Measurements from ENCODE around the gene CERS3. TPM values are rescaled to one million over a fixed set of nuclear protein-coding genes. Genes with fewer than 3 reads are reported as not detected.
A peak's percentile ranks its signal among the peaks of the same experiment; 100 is the strongest.

The CERS3 gene
- total and polyA plus RNA-seq, 7 experiments from 2014 or later = 0.27 to 5.5 (median 3.2) TPM

DNA sequence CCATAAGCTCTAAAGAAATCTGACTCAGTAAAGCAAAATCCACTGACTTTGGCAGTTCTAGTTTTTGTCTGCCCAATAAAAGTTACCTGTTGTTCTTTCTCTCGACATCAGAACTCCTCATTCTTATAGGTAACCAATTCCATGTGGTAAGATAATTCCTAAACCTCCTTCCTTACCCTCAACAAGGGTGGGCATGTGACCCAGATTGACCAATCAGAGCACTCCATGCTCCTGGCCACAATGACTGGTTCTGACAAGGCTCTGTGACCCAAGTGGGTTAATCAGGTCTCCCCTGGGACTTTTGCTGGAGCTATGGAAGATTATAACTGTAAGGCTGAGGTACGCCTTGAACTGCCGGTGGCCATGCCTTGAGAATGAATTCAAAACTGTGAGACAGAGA, 41.5 kb upstream of the CERS3 start:
- no peak for ATAC-seq
- peaks cover 0 to 26% (median 18%) of the 10 kb centered on the region in 3 experiments for H3K36me3 ChIP-seq (ENCODE audit: control insufficient read depth in 2 of 3, insufficient read depth in 3 of 3, low read length in 3 of 3)
- Mint-ChIP-seq H3K9me3 (no peaks in the 10 kb centered on the region), H3K4me1 (peaks cover 24 to 71% (median 60%) of the 10 kb centered on the region in 7 donors), H3K4me3 (peak overlapping the region in 8 of 10 donors; percentile 2 to 86 (median 80)), H3K36me3 (peaks cover 5 to 54% (median 26%) of the 10 kb centered on the region in 5 donors), H3K27me3 (no peaks in the 10 kb centered on the region), H3K27ac (peak overlapping the region; percentile 84 to 99 (median 94))
- H3K4me1 ChIP-seq (ENCODE audit: control insufficient read depth in 2 of 2, insufficient read depth in 2 of 2, low read length in 2 of 2) = peaks cover 0 to 36% of the 10 kb centered on the region in 2 donors
- no peak overlapping the region for H3K4me3 ChIP-seq (ENCODE audit: low read length)
- intact Hi-C loops (cut with micrococcal nuclease) = loop anchor here in 1 of 2 donors (2.0 kb wide), 1 partner anchor 641 kb away; no protein-coding TSS in a partner anchor
- ChIA-PET POLR2A (interaction anchor here (1.0 to 3.5 kb wide), 5 partner anchors 9 to 647 kb away, joined by 3 to 35 read pairs (median 6); partner anchors contain the start of genes ASB7 and LINS1), CTCF (interaction anchor here (0.7 to 6.2 kb wide), 5 partner anchors 28 to 642 kb away, joined by 3 to 135 read pairs (median 6); partner anchors contain the start of gene ADAMTS17)
- no peak for DNase-seq
- no peaks in the 10 kb centered on the region for H3K9me3 ChIP-seq (ENCODE audit: control insufficient read depth in 2 of 3, low read length in 3 of 3)
- peak overlapping the region; percentile 65 for H3K27ac ChIP-seq (ENCODE audit: low read depth, low read length)
- H3K27me3 ChIP-seq (ENCODE audit: control insufficient read depth in 2 of 2, insufficient read depth in 2 of 2, low read length in 2 of 2) = no peaks in the 10 kb centered on the region

DNA sequence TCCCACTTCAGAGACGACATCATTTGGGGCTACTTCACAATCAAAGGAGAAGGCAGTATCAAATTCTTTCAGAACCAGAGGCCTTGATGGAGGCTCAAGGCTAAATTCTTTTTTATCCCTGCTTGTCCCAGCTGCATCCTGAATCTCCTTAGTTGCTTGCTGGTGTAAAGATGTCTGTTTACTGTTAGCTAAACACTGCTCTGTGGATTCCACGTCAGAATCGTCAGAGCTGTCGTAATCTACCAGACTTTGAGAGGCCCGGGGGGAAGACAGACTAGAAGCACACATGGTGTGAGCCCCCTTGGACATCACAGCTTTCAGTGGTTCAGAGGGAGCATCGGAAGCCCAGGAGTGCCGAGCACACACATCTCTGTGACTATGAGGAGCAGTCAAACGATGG, 40.6 kb upstream of the CERS3 start:
- H3K27me3 ChIP-seq (ENCODE audit: control insufficient read depth in 2 of 2, insufficient read depth in 2 of 2, low read length in 2 of 2) = no peaks in the 10 kb centered on the region
- ATAC-seq (no peak), DNase-seq (no peak)
- intact Hi-C loops (cut with micrococcal nuclease) = no loop called here
- Mint-ChIP-seq H3K4me3 (peak overlapping the region in 3 of 10 donors; percentile 3 to 33 (median 21)), H3K27me3 (no peaks in the 10 kb centered on the region), H3K27ac (peak overlapping the region; percentile 68 to 99 (median 90)), H3K9me3 (no peaks in the 10 kb centered on the region), H3K4me1 (peaks cover 28 to 68% (median 60%) of the 10 kb centered on the region in 7 donors), H3K36me3 (peaks cover 8 to 56% (median 31%) of the 10 kb centered on the region in 5 donors)
- no peaks in the 10 kb centered on the region for H3K9me3 ChIP-seq (ENCODE audit: control insufficient read depth in 2 of 3, low read length in 3 of 3)
- peaks cover 0 to 22% (median 11%) of the 10 kb centered on the region in 3 experiments for H3K36me3 ChIP-seq (ENCODE audit: control insufficient read depth in 2 of 3, insufficient read depth in 3 of 3, low read length in 3 of 3)
- H3K4me3 ChIP-seq (ENCODE audit: low read length) = no peak overlapping the region
- H3K4me1 ChIP-seq (ENCODE audit: control insufficient read depth in 2 of 2, insufficient read depth in 2 of 2, low read length in 2 of 2) = peaks cover 0 to 36% of the 10 kb centered on the region in 2 donors
- H3K27ac ChIP-seq (ENCODE audit: low read depth, low read length) = no peak overlapping the region
- POLR2A ChIA-PET = interaction anchor here (2.5 kb wide), 1 partner anchor 8 kb away, joined by 6 read pairs; no protein-coding TSS in a partner anchor
- CTCF ChIA-PET = interaction anchor here (1.0 to 6.2 kb wide), 2 partner anchors 221 to 641 kb away, joined by 3 to 135 read pairs; no protein-coding TSS in a partner anchor

DNA sequence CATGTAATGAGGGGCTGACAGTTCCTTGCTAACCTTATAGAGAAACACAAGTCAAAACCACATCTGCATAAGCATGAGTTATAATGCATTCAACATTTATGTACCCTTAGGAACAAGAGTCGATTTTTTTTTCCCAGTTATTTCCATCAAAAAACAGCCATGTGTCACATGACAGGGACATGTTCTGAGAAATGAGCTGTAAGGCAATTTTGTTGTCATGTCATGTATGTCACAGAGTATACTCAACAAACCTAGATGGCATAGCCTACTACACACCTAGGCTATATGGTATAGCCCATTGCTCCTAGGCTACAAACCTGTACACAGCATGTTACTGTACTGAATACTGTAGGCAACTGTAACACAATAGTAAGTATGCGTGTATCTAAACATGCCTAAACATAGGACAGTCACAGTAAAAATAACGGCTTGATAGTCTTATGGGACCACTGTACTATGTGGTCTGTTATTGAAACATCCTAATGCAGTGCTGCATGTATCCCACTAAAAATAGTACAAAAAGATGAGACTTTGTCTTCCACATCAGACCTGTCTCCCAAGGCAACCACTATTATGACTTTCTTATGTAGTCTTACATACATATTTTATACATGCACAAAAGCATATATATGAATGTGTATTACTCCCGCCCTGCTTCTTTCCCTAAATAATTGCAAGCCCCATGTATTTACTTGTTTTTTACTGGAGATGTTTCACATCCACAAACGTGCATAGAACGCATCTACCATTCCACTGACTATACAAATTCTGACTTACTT, 38.3 kb upstream of the CERS3 start:
- no peak overlapping the region for H3K4me3 ChIP-seq (ENCODE audit: low read length)
- no peak overlapping the region for H3K4me3 Mint-ChIP-seq
- peak overlapping the region in 6 of 9 donors; percentile 0 to 81 (median 58) for H3K27ac Mint-ChIP-seq
- H3K27me3 ChIP-seq (ENCODE audit: control insufficient read depth in 2 of 2, insufficient read depth in 2 of 2, low read length in 2 of 2) = no peaks in the 10 kb centered on the region
- no peaks in the 10 kb centered on the region for H3K9me3 Mint-ChIP-seq
- ChIA-PET POLR2A (no interaction called here), CTCF (interaction anchor here (1.1 to 1.3 kb wide), 2 partner anchors 58 to 217 kb away, joined by 4 read pairs; no protein-coding TSS in a partner anchor)
- peaks cover 0 to 18% (median 0%) of the 10 kb centered on the region in 3 experiments for H3K36me3 ChIP-seq (ENCODE audit: control insufficient read depth in 2 of 3, insufficient read depth in 3 of 3, low read length in 3 of 3)
- intact Hi-C loops (cut with micrococcal nuclease) = no loop called here
- peaks cover 0 to 21% of the 10 kb centered on the region in 2 donors for H3K4me1 ChIP-seq (ENCODE audit: control insufficient read depth in 2 of 2, insufficient read depth in 2 of 2, low read length in 2 of 2)
- no peaks in the 10 kb centered on the region for H3K27me3 Mint-ChIP-seq
- DNase-seq = no peak
- peaks cover 11 to 58% (median 44%) of the 10 kb centered on the region in 5 donors for H3K36me3 Mint-ChIP-seq
- no peak for ATAC-seq
- no peaks in the 10 kb centered on the region for H3K9me3 ChIP-seq (ENCODE audit: control insufficient read depth in 2 of 3, low read length in 3 of 3)
- no peak overlapping the region for H3K27ac ChIP-seq (ENCODE audit: low read depth, low read length)
- peaks cover 29 to 62% (median 52%) of the 10 kb centered on the region in 7 donors for H3K4me1 Mint-ChIP-seq

DNA sequence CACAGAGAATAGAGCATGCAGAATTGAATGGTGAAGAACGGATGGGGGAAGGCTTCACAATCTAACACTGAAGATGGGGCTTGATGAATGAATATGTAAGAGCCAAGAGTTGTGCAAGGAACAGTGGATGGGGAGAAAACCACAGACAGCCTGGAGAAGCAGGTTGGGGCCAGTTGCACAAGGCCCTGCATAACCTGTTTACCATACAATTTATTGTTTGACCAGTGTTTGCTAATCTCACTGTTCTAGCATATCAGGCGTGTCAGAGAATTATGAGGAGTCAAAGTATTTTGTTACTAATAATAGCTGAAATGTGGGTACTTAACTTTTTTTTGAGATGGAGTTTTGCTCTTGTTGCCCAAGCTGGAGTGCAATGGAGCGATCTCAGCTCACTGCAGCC, 36.8 kb upstream of the CERS3 start:
- no peak overlapping the region for H3K27ac ChIP-seq (ENCODE audit: low read depth, low read length)
- H3K27ac Mint-ChIP-seq = peak overlapping the region in 8 of 9 donors; percentile 14 to 84 (median 54)
- CTCF ChIA-PET = no interaction called here

DNA sequence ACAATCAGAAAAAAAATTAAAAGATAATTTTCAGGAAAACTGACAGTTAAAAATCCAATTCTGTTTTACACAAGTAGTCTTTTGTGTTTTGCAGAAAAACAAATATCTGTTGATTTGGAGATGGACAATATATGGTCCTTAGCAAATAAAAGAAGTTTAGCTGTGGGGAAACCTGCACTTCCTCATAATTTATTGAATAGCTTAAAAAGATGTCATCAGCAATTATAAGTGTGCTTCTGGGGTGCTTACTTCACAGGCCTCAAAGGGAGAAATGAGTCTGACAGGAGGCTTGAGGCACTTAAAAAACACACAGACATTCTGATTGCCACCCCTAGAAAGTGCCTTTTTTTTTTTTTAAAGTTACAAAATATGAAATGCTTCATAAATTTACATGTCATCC, 31.6 kb upstream of the CERS3 start:
- peaks cover 7 to 51% (median 36%) of the 10 kb centered on the region in 5 donors for H3K36me3 Mint-ChIP-seq
- H3K4me3 Mint-ChIP-seq = no peak overlapping the region
- ChIA-PET CTCF (no interaction called here), POLR2A (interaction anchor here (0.5 to 1.2 kb wide), 2 partner anchors 12 to 176 kb away, joined by 4 to 5 read pairs; no protein-coding TSS in a partner anchor)
- intact Hi-C loops (cut with micrococcal nuclease) = no loop called here
- no peak overlapping the region for H3K27ac ChIP-seq (ENCODE audit: low read depth, low read length)
- H3K27me3 ChIP-seq (ENCODE audit: control insufficient read depth in 2 of 2, insufficient read depth in 2 of 2, low read length in 2 of 2) = no peaks in the 10 kb centered on the region
- DNase-seq (no peak), ATAC-seq (no peak)
- no peak overlapping the region for H3K4me3 ChIP-seq (ENCODE audit: low read length)
- peaks cover 0 to 9% (median 0%) of the 10 kb centered on the region in 11 donors for H3K9me3 Mint-ChIP-seq
- H3K4me1 Mint-ChIP-seq = peaks cover 8 to 41% (median 18%) of the 10 kb centered on the region in 7 donors
- peak overlapping the region in 7 of 9 donors; percentile 25 to 90 (median 78) for H3K27ac Mint-ChIP-seq
- no peaks in the 10 kb centered on the region for H3K4me1 ChIP-seq (ENCODE audit: control insufficient read depth in 2 of 2, insufficient read depth in 2 of 2, low read length in 2 of 2)
- H3K36me3 ChIP-seq (ENCODE audit: control insufficient read depth in 2 of 3, insufficient read depth in 3 of 3, low read length in 3 of 3) = peaks cover 0 to 5% (median 0%) of the 10 kb centered on the region in 3 experiments
- H3K9me3 ChIP-seq (ENCODE audit: control insufficient read depth in 2 of 3, low read length in 3 of 3) = no peaks in the 10 kb centered on the region
- no peaks in the 10 kb centered on the region for H3K27me3 Mint-ChIP-seq

More for the DNA sequence above, 36.8 kb upstream of the CERS3 start:
- intact Hi-C loops (cut with micrococcal nuclease) = no loop called here
- Mint-ChIP-seq H3K9me3 (no peaks in the 10 kb centered on the region), H3K4me3 (no peak overlapping the region), H3K4me1 (peaks cover 25 to 55% (median 41%) of the 10 kb centered on the region in 7 donors), H3K36me3 (peaks cover 11 to 66% (median 46%) of the 10 kb centered on the region in 5 donors), H3K27me3 (no peaks in the 10 kb centered on the region)
- Histone ChIP-seq H3K4me1 (ENCODE audit: control insufficient read depth in 2 of 2, insufficient read depth in 2 of 2, low read length in 2 of 2) (peaks cover 0 to 6% of the 10 kb centered on the region in 2 donors), H3K4me3 (ENCODE audit: low read length) (no peak overlapping the region), H3K27me3 (ENCODE audit: control insufficient read depth in 2 of 2, insufficient read depth in 2 of 2, low read length in 2 of 2) (no peaks in the 10 kb centered on the region), H3K36me3 (ENCODE audit: control insufficient read depth in 2 of 3, insufficient read depth in 3 of 3, low read length in 3 of 3) (peaks cover 0 to 18% (median 0%) of the 10 kb centered on the region in 3 experiments), H3K9me3 (ENCODE audit: control insufficient read depth in 2 of 3, low read length in 3 of 3) (no peaks in the 10 kb centered on the region)
- ATAC-seq (no peak), DNase-seq (no peak)
- POLR2A ChIA-PET = no interaction called here

DNA sequence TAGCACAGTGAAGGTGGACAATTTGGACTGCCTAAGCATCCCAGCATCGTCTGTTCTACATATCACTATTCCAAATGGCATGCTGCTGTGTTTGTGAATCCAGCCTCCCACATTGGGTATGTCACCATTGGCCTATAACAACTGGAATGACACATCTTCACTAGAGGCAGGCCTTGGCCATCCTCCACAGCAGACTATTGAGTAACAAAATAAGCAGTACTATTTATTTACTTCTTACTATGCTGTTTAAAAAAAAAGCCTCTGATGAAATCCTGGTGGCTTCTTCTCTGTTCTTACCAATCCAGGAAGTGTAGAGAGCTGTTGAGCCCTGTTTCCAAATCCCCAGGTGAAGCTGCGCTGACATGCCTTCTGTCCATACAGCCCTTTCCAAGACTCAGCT, 30.6 kb upstream of the CERS3 start:
- intact Hi-C loops (cut with micrococcal nuclease) = no loop called here
- H3K36me3 ChIP-seq (ENCODE audit: control insufficient read depth in 2 of 3, insufficient read depth in 3 of 3, low read length in 3 of 3) = peaks cover 0 to 5% (median 0%) of the 10 kb centered on the region in 3 experiments
- Mint-ChIP-seq H3K27me3 (no peaks in the 10 kb centered on the region), H3K9me3 (peaks cover 0 to 13% (median 0%) of the 10 kb centered on the region in 11 donors), H3K36me3 (peaks cover 3 to 54% (median 28%) of the 10 kb centered on the region in 5 donors), H3K4me1 (peaks cover under 1 to 33% (median 12%) of the 10 kb centered on the region in 7 donors), H3K27ac (peak overlapping the region in 7 of 9 donors; percentile 7 to 76 (median 64)), H3K4me3 (no peak overlapping the region)
- H3K27me3 ChIP-seq (ENCODE audit: control insufficient read depth in 2 of 2, insufficient read depth in 2 of 2, low read length in 2 of 2) = no peaks in the 10 kb centered on the region
- ChIA-PET POLR2A (no interaction called here), CTCF (no interaction called here)
- no peak overlapping the region for H3K27ac ChIP-seq (ENCODE audit: low read depth, low read length)
- no peaks in the 10 kb centered on the region for H3K9me3 ChIP-seq (ENCODE audit: control insufficient read depth in 2 of 3, low read length in 3 of 3)
- no peak overlapping the region for H3K4me3 ChIP-seq (ENCODE audit: low read length)
- ATAC-seq = peak; percentile 63
- H3K4me1 ChIP-seq (ENCODE audit: control insufficient read depth in 2 of 2, insufficient read depth in 2 of 2, low read length in 2 of 2) = no peaks in the 10 kb centered on the region
- no peak for DNase-seq

All from naive thymus-derived CD4-positive, alpha-beta T cell (primary cell).